ENCODE measurements around the gene PLEKHA4.
"Not testable (repeated sequence)": the region's sequence is repeated elsewhere in the genome, so short reads cannot be mapped to it uniquely, and the experiment has no call there.

DNA sequence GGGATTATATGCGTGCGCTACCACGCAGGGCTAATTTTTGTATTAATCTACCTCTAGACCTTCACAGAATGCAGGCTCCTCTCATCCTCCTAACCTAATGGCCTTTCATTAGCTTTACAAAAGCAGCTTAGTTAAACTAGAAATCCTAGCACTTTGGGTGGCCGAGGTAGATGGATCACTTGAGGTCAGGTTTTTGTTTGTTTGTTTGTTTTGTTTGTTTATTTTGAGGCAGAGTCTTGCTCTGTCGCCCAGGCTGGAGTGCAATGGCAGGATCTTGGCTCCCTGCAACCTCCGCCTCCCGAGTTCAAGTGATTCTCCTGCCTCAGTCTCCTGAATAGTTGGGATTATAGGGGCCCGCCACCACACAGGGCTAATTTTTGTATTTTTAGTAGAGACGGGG lies 11.3 kb upstream of the PLEKHA4 start:
- TF ChIP-seq, protein P1, sequence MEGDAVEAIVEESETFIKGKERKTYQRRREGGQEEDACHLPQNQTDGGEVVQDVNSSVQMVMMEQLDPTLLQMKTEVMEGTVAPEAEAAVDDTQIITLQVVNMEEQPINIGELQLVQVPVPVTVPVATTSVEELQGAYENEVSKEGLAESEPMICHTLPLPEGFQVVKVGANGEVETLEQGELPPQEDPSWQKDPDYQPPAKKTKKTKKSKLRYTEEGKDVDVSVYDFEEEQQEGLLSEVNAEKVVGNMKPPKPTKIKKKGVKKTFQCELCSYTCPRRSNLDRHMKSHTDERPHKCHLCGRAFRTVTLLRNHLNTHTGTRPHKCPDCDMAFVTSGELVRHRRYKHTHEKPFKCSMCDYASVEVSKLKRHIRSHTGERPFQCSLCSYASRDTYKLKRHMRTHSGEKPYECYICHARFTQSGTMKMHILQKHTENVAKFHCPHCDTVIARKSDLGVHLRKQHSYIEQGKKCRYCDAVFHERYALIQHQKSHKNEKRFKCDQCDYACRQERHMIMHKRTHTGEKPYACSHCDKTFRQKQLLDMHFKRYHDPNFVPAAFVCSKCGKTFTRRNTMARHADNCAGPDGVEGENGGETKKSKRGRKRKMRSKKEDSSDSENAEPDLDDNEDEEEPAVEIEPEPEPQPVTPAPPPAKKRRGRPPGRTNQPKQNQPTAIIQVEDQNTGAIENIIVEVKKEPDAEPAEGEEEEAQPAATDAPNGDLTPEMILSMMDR (IDR thresholded peaks at IDR 0.05; ENCODE audit: insufficient read depth, low read length, poor library complexity, severe bottlenecking): not testable (repeated sequence)
- TF ChIP-seq EZH2phosphoT487 (conservative IDR thresholded peaks at IDR 0.05; ENCODE audit: low read length): not testable (repeated sequence)

Data from SU-DHL-6 (cell line).